Ovary (tissue), 3 donors: ENCODE data around the gene FOXO1.

Source experiments
- EP300 ChIP-seq: sonication (generic); formaldehyde crosslinking; IDR thresholded peaks from one replicate; pipeline ENCODE4 v1.6.1; 2017; ENCODE audit warnings: antibody characterized with exemption
- POLR2A ChIP-seq: fragments of 450-650 bp; IDR thresholded peaks from one replicate; pipeline ENCODE4 v1.6.1; 2017; ENCODE audit warnings: antibody characterized with exemption, mild to moderate bottlenecking, moderate library complexity
- TF ChIP-seq, protein P1 (sequence below), 3 donors: fragments of 450-650 bp in 2 of 3; fragments of 200-600 bp in 1 of 3; IDR thresholded peaks; one replicate each; pipeline versions ENCODE4 v1.5.1 to v1.8.0; 2016 to 2022; ENCODE audit warnings: antibody characterized with exemption in 3 of 3, mild to moderate bottlenecking in 1 of 3
- donor health status: DM: no; HTN: no; CAD: no.

GRCh38 chr13:40632915-40633314 lies 33.5 kb downstream of the FOXO1 start:
- TF ChIP-seq, protein P1, sequence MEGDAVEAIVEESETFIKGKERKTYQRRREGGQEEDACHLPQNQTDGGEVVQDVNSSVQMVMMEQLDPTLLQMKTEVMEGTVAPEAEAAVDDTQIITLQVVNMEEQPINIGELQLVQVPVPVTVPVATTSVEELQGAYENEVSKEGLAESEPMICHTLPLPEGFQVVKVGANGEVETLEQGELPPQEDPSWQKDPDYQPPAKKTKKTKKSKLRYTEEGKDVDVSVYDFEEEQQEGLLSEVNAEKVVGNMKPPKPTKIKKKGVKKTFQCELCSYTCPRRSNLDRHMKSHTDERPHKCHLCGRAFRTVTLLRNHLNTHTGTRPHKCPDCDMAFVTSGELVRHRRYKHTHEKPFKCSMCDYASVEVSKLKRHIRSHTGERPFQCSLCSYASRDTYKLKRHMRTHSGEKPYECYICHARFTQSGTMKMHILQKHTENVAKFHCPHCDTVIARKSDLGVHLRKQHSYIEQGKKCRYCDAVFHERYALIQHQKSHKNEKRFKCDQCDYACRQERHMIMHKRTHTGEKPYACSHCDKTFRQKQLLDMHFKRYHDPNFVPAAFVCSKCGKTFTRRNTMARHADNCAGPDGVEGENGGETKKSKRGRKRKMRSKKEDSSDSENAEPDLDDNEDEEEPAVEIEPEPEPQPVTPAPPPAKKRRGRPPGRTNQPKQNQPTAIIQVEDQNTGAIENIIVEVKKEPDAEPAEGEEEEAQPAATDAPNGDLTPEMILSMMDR (IDR thresholded peaks at IDR 0.05), result no peak
- TF ChIP-seq POLR2A (no peak), EP300 (no peak)
